Spleen (tissue), 7 donors: ENCODE measurements around the gene PARD3B.

Source experiments
- CTCF ChIP-seq, 11 experiments: fragments of 200-600 bp in 7 of 11; fragments of 450-650 bp in 4 of 11; sonication (generic) in 4 of 11; IDR thresholded peaks in 8 of 11; conservative IDR thresholded peaks in 3 of 11; 1 replicate in 7 of 11; 2 replicates in 4 of 11; pipeline versions ENCODE4 v1.4.0 to v1.8.0; 2016 to 2021; ENCODE audit warnings: antibody characterized with exemption in 11 of 11, inconsistent platforms in 4 of 11, mild to moderate bottlenecking in 1 of 11
- POLR2A ChIP-seq, 3 donors: fragments of 450-650 bp; IDR thresholded peaks; one replicate each; pipeline ENCODE4 v1.5.1; 2017; ENCODE audit warnings: antibody characterized with exemption in 3 of 3, mild to moderate bottlenecking in 1 of 3
- donor health status: DM: no; HTN: no; CAD: no; lungs with moderate emphysema.
- donor health status: DM: no; HTN: no; CAD: no.
- donor health status: DM: no; HTN: no; CAD: no.

- TF ChIP-seq CTCF (IDR thresholded peaks at IDR 0.05 in 8 of 11, conservative IDR thresholded peaks at IDR 0.05 in 3 of 11) (no peak), POLR2A (IDR thresholded peaks at IDR 0.05) (no peak)
Observed at GRCh38 chr2:205017381-205017780, 472.1 kb downstream of the PARD3B start.
